NB4 (cell line): ENCODE measurements around the gene PIGZ.

Experiments
- CTCF ChIP-seq: IDR thresholded peaks from one replicate; pipeline ENCODE4 v1.5.1; 2012; ENCODE audit warnings: low read depth, low read length
- MYC ChIP-seq: IDR thresholded peaks from 2 replicates; pipeline ENCODE4 v1.6.1; 2011; ENCODE audit warnings: low read depth, low read length
- POLR2A ChIP-seq: IDR thresholded peaks from 2 replicates; pipeline ENCODE4 v1.6.1; 2011; ENCODE audit warnings: mild to moderate bottlenecking; ENCODE audit not compliant: insufficient read length; ENCODE audit errors: extremely low read depth

DNA sequence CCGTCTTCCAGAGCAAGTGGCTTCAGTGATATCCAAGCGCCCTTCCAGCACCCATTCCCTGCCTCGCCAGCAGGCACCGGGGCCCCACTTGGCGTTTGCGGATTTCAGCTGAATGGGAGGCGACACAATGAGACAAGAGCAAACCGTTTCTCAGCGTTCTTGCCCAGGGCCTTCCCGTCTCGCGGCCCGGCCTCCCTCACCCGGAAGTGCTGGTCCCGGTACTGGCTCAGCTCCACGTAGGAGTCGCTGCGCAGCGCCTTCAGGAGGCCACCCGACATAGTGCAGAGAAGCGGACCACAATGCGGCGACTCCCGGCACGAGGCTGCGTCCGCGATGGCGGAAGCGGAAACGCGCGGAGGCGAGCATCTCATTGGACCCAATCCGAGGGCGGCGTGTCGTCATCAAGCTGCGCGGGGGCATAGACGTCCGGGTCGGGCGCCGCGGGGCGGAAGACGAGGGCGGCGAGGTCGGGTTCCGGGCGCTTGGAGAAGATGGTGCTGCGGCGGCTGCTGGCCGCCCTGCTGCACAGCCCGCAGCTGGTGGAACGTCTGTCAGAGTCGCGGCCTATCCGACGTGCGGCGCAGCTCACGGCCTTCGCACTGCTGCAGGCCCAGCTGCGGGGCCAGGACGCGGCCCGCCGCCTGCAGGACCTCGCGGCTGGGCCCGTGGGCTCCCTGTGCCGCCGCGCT lies 26.3 kb downstream of the PIGZ start, which contains the start of gene NCBP2:
- peak; percentile 48 for TF ChIP-seq CTCF
- peak; percentile 89 for TF ChIP-seq POLR2A
- TF ChIP-seq MYC: peak; percentile 99
